Measurements from ENCODE around the gene RAP1GAP2.

- TF ChIP-seq EZH2 (IDR thresholded peaks at IDR 0.05) (no peak), CTCF (IDR thresholded peaks at IDR 0.05) (no peak), EZH2phosphoT487 (IDR thresholded peaks at IDR 0.05) (no peak)
Observed at GRCh38 chr17:2802574-2802973, 6.3 kb downstream of the RAP1GAP2 start.

Measured in neural progenitor cell (in vitro differentiated cells).